ENCODE data around the gene MYL4. TPM values are rescaled to one million over a fixed set of nuclear protein-coding genes. Genes with fewer than 3 reads are reported as not detected.

MYL4 gene
- total RNA-seq = 0.37 TPM in 1 of 2 replicates, not detected in the other

DNA sequence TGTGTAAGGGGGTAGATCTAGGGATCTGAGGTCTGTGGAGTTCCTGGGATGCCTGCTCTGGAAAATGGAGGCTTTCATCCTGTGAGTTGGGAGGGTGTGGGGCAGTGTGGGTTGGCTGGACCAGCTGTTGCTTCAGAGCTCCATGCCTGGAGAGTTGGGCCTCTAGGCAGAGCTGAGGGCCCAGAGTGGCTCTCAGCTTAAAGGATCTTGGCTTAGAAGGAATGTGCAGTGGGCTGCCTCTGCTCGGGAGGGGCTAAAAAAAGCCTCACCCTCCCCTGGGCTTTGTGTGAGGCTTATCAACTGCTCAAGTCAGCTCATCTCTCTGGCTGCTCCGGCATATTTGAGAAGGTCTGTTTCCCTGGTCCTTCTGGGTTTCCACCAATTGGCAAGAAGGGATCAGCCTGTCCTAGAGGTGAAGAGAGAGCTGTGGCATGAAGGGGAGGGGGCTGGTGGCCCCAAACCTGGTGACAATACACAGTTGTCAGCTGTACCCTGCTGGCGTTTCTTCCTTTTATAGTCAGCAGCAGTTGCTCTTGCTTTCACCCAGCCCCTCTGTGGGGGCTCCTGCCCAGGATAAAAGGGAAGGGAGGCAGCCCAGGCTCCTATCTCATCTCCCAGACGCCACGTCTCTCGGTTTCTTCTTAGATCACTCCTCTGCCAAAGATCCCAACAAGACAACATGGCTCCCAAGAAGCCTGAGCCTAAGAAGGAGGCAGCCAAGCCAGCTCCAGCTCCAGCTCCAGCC is at the start of gene MYL4:
Gene MYL4 (plus strand): TSS at position 605 of the 745 bp plus-strand sequence. CDS start 75 bp downstream, at position 680.

DNA sequence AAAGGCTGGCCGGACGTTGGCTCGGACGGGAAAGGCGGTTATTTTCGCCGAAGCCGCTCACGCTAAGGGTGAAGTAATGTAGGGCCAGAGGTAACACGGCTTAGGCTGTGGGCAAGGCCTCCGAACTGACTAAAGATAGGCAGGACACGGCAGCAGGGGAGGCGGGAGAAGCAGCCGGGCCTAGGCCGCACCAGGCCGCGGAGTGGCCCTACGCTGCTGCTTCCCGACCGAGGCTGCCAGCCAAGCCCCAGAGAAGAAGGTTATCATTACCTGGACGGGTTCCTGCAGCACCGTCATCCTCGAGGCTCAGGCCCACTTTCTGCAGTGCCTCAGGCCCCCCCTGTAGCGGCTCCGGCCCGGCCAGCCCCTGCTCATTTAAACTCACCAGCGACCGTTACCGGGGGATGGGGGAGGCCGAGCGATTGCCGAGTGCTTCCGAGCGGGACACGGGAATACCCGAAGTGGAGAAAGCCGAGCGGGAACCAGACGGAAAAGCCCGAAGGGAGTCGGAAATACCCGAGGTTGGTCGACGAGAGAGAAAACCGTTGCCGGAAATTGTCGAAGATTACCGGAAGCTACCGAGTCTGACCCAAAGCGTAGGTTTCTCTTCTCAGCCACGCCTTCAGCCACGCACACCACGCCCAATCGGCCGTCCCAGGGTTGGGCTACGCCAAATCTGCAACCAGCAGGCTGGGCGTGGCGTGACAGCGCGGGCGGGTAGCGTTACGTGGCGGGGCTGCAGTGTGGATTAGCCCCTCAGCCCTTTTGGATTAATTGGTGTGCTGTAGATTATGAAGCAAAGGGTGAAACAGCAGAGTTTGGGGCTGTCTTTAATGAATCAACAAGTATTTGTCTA is 20.0 kb upstream of the MYL4 start, which contains the start of gene CDC27:
Gene CDC27 (minus strand): TSS at position 420 of the 856 bp plus-strand sequence. CDS start 123 bp downstream, at position 297.

DNA sequence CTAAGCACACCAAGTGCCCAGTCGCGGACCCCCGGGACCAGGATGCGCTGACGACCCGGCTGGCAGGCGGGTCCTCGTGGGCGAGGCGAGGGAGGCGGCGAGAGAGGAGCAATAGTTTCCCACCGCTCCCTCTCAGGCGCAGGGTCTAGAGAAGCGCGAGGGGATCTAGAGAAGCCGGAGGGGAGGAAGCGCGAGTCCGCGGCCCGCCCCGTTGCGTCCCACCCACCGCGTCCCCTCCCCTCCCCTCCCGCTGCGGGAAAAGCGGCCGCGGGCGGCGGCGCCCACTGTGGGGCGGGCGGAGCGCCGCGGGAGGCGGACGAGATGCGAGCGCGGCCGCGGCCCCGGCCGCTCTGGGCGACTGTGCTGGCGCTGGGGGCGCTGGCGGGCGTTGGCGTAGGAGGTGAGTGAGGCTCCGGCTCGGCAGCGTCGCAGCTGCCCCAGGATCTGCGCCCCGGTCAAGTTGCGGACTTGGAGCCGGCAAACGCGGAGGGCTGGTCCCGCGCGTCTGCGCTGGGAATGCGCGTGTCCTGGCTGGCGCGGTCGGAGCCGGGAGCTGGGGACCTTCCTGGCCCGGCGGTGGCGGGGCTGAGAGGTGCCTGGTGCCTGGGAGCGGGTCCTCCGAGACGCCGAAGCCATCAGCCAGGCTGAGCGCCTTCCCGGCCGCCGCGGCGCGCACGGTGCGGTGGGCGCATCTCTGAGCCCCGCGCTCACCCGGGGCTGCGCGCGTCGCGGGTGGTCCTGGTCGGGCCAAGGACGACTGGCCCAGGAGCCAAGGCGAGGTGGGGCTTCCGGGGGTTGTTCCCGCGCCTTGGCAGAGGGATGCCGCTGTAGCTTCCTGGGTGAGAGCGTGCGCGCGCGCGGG is 44.6 kb downstream of the MYL4 start, which contains the start of gene ITGB3:
Gene ITGB3 (plus strand): TSS at position 287 of the 862 bp plus-strand sequence. CDS start 35 bp downstream, at position 322.

Other genes with a start within 250 kb of the MYL4 start
- gene RPRML, start 230.1 kb upstream of the MYL4 start, total RNA-seq = not detected in 2 replicates
- gene CDC27, start 20.1 kb upstream of the MYL4 start, total RNA-seq = 48.9 and 58.1 TPM in 2 replicates
- gene ITGB3, start 44.5 kb downstream of the MYL4 start, total RNA-seq = 2.6 and 3.9 TPM in 2 replicates
- gene EFCAB13, start 114.6 kb downstream of the MYL4 start, total RNA-seq = 0.39 and 0.62 TPM in 2 replicates

Measured in cardiac ventricle fibroblast (primary cell).